COLO829 (cell line): ENCODE results near the gene GBP7.
"Not testable (repeated sequence)": the region's sequence is repeated elsewhere in the genome, so short reads cannot be mapped to it uniquely, and the experiment has no call there.

Source experiments
- DNase-seq: peaks from one replicate; pipeline ENCODE4 v3.0.0; 2012; ENCODE audit warnings: low spot score

GBP7 gene, protein sequence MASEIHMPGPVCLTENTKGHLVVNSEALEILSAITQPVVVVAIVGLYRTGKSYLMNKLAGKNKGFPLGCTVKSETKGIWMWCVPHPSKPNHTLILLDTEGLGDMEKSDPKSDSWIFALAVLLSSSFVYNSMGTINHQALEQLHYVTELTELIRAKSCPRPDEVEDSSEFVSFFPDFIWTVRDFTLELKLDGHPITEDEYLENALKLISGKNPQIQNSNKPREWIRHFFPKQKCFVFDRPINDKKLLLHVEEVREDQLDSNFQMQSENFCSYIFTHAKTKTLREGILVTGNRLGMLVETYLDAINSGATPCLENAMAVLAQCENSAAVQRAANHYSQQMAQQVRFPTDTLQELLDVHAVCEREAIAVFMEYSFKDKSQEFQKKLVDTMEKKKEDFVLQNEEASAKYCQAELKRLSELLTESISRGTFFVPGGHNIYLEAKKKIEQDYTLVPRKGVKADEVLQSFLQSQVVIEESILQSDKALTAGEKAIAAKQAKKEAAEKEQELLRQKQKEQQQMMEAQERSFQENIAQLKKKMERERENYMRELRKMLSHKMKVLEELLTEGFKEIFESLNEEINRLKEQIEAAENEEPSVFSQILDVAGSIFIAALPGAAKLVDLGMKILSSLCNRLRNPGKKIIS

DNA sequence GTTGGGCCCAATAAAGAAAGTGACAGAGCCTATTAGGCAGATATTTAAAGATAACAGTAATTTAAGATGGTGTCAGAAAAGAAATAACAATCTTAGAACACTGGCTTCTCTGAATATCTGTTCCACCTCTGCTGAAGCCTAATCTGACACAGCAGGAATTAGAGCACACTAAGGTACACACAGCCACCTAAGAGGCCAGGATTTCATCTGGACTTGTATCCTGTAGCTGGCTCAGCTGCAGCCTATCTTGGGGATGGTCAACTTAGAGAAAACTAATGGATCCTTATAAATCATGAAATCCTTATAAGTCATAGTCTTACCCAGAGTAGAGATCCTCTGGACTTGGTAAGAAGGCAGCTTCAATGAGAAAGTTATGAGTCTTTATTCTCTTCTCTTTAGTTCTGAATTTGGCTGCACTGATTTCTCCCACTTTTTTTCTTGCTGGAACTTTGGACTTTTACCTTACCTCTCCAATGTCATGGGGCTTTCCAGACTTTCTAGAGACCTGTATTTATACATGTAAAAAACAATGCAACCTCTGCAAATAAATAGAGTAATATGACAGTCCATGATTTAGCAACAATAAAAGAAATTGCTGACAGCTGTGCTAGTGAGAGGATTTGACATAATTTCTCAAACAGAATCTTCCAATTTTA lies at the start of gene GBP7:
Gene GBP7 (minus strand): TSS at position 403 of the 656 bp plus-strand sequence. CDS start 4,068 bp downstream, outside the sequence.
- DNase-seq: no peak

GRCh38 chr1:89221341-89221740 lies 45.5 kb upstream of the GBP7 start:
- no peak for DNase-seq

DNA sequence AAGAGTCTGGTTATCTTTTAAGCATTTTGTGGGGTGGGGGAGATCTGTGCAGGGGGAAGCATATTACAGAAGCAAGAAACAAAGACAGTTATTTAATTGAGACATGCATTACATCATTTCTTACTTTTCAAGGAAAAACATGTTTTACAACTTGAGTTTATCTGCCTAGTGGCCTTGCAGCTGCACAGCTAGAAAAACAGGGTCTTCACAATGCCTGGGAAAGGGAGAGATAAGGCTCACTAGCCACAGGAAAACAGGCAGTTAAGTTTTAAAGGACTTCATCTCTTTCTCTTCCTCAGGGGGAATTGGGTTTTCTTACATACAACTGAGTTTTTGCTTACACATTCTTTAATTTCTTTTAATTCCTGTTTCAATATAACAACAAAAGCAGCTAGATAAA lies 44.0 kb upstream of the GBP7 start:
- DNase-seq: not testable (repeated sequence)

GRCh38 chr1:89218941-89219340 lies 43.1 kb upstream of the GBP7 start:
- DNase-seq: not testable (repeated sequence)

- DNase-seq: no peak
Measured at GRCh38 chr1:89213347-89213746, 37.5 kb upstream of the GBP7 start.

DNA sequence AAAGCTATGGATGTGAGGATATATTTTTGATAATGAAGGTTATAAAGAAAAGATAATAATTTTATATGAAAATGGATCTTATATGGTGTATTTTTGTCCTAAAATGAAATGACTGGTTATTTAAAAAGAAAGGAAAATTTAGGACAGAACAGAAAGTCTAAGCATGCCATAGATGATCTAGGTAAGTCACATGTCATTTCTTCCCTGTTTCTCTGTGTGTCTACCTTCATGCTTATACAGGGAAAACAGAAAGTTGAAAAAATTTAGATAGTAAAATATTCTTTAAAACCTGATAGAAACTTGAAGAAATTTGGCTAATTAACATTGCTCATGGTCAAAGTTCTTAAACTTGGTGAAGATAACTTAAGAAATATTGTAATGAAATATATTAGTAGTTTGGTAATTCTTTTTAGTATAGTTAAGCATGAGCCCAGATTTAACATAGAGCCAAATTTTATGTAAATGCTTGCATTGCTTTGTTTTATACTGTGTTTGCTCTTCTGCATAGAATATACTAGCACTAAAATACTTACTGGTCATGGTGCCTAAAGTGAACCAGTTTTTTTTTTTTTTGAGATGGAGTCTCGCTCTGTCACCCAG lies 35.3 kb upstream of the GBP7 start:
- DNase-seq: no peak

- no peak for DNase-seq
Measured at GRCh38 chr1:89206373-89206772, 30.6 kb upstream of the GBP7 start.

GRCh38 chr1:89203166-89203565 lies 27.4 kb upstream of the GBP7 start:
- DNase-seq: no peak

- no peak for DNase-seq
Measured at GRCh38 chr1:89201106-89201794, 25.4 kb upstream of the GBP7 start.

DNA sequence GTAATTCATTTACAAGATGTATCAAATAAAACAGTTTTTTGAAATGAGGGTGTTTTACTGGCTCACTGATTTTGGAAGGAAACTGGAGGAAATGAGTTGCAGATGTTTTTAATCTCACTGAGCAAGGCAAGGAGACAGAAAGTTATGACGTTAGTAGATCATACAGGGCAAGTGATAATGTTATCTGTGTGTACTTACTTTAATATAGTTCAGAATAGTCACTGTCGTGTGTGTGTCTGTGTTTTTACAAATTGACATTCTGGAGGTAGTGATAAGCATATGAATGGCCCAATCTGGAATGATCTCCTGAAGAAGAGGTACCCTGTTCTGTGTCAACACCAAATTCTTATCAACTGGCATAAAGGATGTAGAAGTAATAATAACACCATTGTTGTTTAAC lies 24.9 kb upstream of the GBP7 start:
- DNase-seq: no peak

DNA sequence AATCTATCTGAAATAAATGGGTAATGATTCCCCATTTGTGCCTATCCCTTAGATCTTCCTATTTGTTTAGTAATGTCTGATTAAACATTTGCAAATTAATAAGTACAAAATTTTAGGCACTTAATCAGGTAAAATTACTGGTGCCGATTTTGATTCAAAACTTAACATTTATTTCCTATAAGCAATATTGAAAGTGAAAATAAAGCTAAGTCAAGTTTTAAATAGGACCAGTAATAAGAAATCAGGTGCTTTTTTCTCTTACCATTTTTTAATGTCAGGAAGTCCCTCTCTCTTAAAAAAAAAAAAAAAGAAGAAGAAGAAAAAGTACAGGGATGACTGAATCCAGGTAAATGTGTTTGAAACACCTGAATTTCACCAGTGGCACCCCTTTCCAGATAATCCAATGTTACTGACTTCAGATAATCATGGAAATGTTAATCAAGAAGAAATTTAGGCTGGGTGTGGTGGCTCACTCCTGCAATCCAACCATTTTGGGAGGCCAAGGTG lies 23.8 kb upstream of the GBP7 start:
- no peak for DNase-seq

GRCh38 chr1:89198491-89199072 lies 22.8 kb upstream of the GBP7 start, which contains the start of gene GBP4:
Gene GBP4 (minus strand): TSS chr1:89198942. CDS start chr1:89198834, 108 bp downstream.
- no peak for DNase-seq

DNA sequence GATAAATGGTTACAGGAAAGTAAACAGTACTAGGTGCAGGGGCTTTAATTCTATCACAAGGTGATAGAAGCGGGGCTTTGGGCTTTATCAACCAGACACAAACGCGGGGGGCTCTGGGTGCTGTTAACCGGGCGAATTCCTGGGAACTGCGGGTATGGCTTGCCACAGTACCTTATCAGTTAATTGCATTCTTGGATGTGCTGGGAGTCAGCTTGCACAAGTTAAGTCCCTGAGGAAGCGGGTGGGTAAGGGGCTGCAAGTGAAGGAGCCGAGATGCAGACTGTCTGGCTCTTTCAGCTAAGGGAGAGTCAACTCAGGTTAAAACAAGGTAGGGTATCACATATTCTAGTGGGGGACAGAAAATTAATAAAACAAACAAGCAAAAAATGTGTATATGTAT lies 22.3 kb upstream of the GBP7 start:
- no peak for DNase-seq

- no peak for DNase-seq
Measured at GRCh38 chr1:89195476-89195875, 19.7 kb upstream of the GBP7 start.

GRCh38 chr1:89191314-89191713 lies 15.5 kb upstream of the GBP7 start:
- no peak for DNase-seq

DNA sequence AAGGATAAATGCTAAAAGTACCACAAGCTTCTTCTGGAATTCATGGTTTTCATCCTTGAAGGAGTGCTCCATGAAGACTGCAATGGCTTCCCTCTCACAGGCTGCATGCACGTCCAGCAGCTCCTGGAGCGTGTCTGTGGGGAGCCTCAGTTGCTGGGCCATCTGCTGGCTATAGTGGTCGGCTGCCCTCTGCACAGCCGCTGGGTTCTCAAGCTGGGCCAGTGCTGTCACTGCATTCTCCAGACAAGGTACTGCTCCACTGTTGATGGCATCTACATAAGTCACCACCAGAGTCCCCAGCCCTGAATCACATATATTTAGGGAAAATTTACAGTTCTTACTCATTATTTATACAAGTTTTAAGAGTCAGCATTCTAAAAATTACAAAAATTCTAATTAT lies 14.2 kb upstream of the GBP7 start:
- DNase-seq: no peak

DNA sequence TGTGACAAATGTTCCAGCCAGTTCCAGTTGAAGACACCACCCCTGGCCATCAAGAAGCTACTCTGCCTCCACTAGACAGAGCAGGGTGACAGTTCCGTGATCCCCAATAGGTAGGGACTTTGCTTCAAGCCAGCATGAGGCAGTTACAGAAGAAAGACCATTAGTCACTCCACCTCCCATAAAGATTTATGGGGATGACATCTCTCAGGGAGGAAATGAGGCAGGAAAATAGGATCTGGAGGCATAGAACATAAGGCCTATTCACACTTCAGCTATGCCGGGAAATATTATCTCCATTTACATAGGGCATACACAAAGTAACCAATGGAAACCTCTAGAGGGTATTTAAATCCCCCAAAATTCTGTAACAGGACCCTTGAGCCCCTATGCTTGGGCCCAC lies 3.5 kb upstream of the GBP7 start:
- DNase-seq: no peak

GRCh38 chr1:89176971-89177370 lies 1.2 kb upstream of the GBP7 start:
- no peak for DNase-seq

GRCh38 chr1:89174491-89174890 lies 1.3 kb downstream of the GBP7 start:
- DNase-seq: no peak

GRCh38 chr1:89172468-89173143 lies 3.2 kb downstream of the GBP7 start:
- no peak for DNase-seq

GRCh38 chr1:89171067-89171438 lies 4.8 kb downstream of the GBP7 start:
- DNase-seq: no peak
